Measurements from ENCODE around the gene EME2. TPM values are rescaled to one million over a fixed set of nuclear protein-coding genes. Genes with fewer than 3 reads are reported as not detected.

Gene EME2
- total and polyA plus RNA-seq, 2 experiments from 2014 or later = 4.1 to 15.0 TPM

- H3K4me1 Mint-ChIP-seq = no peaks in the 10 kb centered on the region
These were observed 40.1 kb downstream of the EME2 start for GRCh38 chr16:1812732-1813163.

DNA sequence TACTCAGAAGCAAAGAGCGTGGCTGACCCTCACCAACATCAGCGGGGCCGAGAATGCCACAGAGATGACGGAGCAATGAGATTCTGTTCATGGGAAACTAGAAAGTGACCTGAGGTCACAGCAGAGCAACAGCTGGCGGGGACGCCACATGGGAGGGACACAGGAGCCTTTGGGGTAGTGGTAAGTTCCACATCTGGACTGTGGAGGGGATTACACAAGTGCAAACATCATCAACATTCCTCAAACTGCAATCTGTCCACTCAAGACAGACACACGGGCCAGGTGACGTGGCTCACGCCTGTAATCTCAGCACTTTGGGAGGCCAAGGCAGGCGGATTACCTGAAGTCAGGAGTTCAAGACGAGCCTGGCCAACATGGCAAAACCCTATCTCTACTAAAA, 42.9 kb downstream of the EME2 start:
- Histone ChIP-seq H2AFZ (no peak overlapping the region), H3K9me2 (ENCODE audit: insufficient read depth) (no peaks in the 10 kb centered on the region), H4K20me1 (replicated peaks; ENCODE audit: insufficient read depth) (no peaks in the 10 kb centered on the region; the same call in 1 of the 2 replicates), H3K79me2 (replicated peaks; ENCODE audit: insufficient read depth) (no peaks in the 10 kb centered on the region; the same call in 1 of the 2 replicates), H3K27ac (ENCODE audit: low read depth) (no peak overlapping the region), H3K4me3 (no peak overlapping the region), H3K4me2 (no peak overlapping the region), H3K4me1 (ENCODE audit: insufficient read depth) (no peaks in the 10 kb centered on the region), H3K27me3 (ENCODE audit: insufficient read depth) (no peaks in the 10 kb centered on the region), H3F3A (replicated peaks; ENCODE audit: low read depth) (no peaks in the 10 kb centered on the region; the same call in 1 of the 2 replicates), H3K36me3 (ENCODE audit: insufficient read depth) (no peaks in the 10 kb centered on the region)
- ATAC-seq (no peak), DNase-seq (ENCODE audit: low spot score) (no peak)
- H3K36me3 Mint-ChIP-seq (ENCODE audit: low read depth) = peaks cover 6% of the 10 kb centered on the region; the same call in 2 of the 3 replicates
- H3K4me1 Mint-ChIP-seq = no peaks in the 10 kb centered on the region
- H3K27ac Mint-ChIP-seq = no peak overlapping the region
- H3K27me3 Mint-ChIP-seq (ENCODE audit: insufficient read depth, low read depth, poor library complexity) = peaks cover 4% of the 10 kb centered on the region
- H3K4me3 Mint-ChIP-seq = no peak overlapping the region
- H3K9me3 Mint-ChIP-seq = no peaks in the 10 kb centered on the region
- TF ChIP-seq JUNB (IDR thresholded peaks at IDR 0.05; ENCODE audit: unreplicated experiment) (no peak), STAT1 (IDR thresholded peaks at IDR 0.05; ENCODE audit: unreplicated experiment) (no peak), POLR2AphosphoS5 (IDR thresholded peaks at IDR 0.05; ENCODE audit: low read depth) (no peak), ETS1 (IDR thresholded peaks at IDR 0.05) (no peak), CREB1 (CRISPR knock-in tag; IDR thresholded peaks at IDR 0.05; ENCODE audit: low read depth) (no peak), ZNF331 (CRISPR knock-in tag; IDR thresholded peaks at IDR 0.05; ENCODE audit: low read depth) (no peak), ZNF114 (CRISPR knock-in tag; IDR thresholded peaks at IDR 0.05) (no peak), NANOG (IDR thresholded peaks at IDR 0.05; ENCODE audit: borderline replicate concordance) (no peak)
- TF ChIP-seq, protein P1, sequence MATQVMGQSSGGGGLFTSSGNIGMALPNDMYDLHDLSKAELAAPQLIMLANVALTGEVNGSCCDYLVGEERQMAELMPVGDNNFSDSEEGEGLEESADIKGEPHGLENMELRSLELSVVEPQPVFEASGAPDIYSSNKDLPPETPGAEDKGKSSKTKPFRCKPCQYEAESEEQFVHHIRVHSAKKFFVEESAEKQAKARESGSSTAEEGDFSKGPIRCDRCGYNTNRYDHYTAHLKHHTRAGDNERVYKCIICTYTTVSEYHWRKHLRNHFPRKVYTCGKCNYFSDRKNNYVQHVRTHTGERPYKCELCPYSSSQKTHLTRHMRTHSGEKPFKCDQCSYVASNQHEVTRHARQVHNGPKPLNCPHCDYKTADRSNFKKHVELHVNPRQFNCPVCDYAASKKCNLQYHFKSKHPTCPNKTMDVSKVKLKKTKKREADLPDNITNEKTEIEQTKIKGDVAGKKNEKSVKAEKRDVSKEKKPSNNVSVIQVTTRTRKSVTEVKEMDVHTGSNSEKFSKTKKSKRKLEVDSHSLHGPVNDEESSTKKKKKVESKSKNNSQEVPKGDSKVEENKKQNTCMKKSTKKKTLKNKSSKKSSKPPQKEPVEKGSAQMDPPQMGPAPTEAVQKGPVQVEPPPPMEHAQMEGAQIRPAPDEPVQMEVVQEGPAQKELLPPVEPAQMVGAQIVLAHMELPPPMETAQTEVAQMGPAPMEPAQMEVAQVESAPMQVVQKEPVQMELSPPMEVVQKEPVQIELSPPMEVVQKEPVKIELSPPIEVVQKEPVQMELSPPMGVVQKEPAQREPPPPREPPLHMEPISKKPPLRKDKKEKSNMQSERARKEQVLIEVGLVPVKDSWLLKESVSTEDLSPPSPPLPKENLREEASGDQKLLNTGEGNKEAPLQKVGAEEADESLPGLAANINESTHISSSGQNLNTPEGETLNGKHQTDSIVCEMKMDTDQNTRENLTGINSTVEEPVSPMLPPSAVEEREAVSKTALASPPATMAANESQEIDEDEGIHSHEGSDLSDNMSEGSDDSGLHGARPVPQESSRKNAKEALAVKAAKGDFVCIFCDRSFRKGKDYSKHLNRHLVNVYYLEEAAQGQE (IDR thresholded peaks at IDR 0.05; ENCODE audit: unreplicated experiment) = no peak
- TF ChIP-seq, protein P2, sequence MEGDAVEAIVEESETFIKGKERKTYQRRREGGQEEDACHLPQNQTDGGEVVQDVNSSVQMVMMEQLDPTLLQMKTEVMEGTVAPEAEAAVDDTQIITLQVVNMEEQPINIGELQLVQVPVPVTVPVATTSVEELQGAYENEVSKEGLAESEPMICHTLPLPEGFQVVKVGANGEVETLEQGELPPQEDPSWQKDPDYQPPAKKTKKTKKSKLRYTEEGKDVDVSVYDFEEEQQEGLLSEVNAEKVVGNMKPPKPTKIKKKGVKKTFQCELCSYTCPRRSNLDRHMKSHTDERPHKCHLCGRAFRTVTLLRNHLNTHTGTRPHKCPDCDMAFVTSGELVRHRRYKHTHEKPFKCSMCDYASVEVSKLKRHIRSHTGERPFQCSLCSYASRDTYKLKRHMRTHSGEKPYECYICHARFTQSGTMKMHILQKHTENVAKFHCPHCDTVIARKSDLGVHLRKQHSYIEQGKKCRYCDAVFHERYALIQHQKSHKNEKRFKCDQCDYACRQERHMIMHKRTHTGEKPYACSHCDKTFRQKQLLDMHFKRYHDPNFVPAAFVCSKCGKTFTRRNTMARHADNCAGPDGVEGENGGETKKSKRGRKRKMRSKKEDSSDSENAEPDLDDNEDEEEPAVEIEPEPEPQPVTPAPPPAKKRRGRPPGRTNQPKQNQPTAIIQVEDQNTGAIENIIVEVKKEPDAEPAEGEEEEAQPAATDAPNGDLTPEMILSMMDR (conservative IDR thresholded peaks at IDR 0.05; ENCODE audit: low read depth in 2 of 2) = no peak

More at GRCh38 chr16:1812732-1813163, 40.1 kb downstream of the EME2 start:
- Histone ChIP-seq H3K4me2 (no peak overlapping the region), H3K27ac (ENCODE audit: low read depth) (no peak overlapping the region), H4K20me1 (replicated peaks; ENCODE audit: insufficient read depth) (no peaks in the 10 kb centered on the region; the same call in 1 of the 2 replicates), H3K4me1 (ENCODE audit: insufficient read depth) (no peaks in the 10 kb centered on the region), H3K27me3 (ENCODE audit: insufficient read depth) (no peaks in the 10 kb centered on the region), H3F3A (replicated peaks; ENCODE audit: low read depth) (no peaks in the 10 kb centered on the region; the same call in 1 of the 2 replicates), H3K4me3 (no peak overlapping the region), H3K36me3 (ENCODE audit: insufficient read depth) (no peaks in the 10 kb centered on the region), H2AFZ (no peak overlapping the region), H3K9me2 (ENCODE audit: insufficient read depth) (no peaks in the 10 kb centered on the region), H3K79me2 (replicated peaks; ENCODE audit: insufficient read depth) (no peaks in the 10 kb centered on the region; the same call in 1 of the 2 replicates)
- no peak overlapping the region for H3K27ac Mint-ChIP-seq
- peak; percentile 78 for DNase-seq (ENCODE audit: low spot score)
- H3K27me3 Mint-ChIP-seq (ENCODE audit: insufficient read depth, low read depth, poor library complexity) = peaks cover 4% of the 10 kb centered on the region
- no peaks in the 10 kb centered on the region for H3K9me3 Mint-ChIP-seq
- peaks cover 12% of the 10 kb centered on the region for H3K36me3 Mint-ChIP-seq (ENCODE audit: low read depth)
- no peak overlapping the region for H3K4me3 Mint-ChIP-seq
- TF ChIP-seq CREB1 (CRISPR knock-in tag; IDR thresholded peaks at IDR 0.05; ENCODE audit: low read depth) (no peak), ETS1 (IDR thresholded peaks at IDR 0.05) (no peak), ZNF114 (CRISPR knock-in tag; IDR thresholded peaks at IDR 0.05) (no peak)
- TF ChIP-seq, protein P2 (conservative IDR thresholded peaks at IDR 0.05; ENCODE audit: low read depth in 2 of 2) = peak; percentile 66 to 72
- peak; percentile 83 for ATAC-seq

All from GM23338 (cell line).